Frontal cortex (tissue), 4 donors: ENCODE data around the gene NIPAL3. TPM values are rescaled to one million over a fixed set of nuclear protein-coding genes. Genes with fewer than 3 reads are reported as not detected.
A peak's percentile ranks its signal among the peaks of the same experiment; 100 is the strongest.
"Not testable (repeated sequence)": the region's sequence is repeated elsewhere in the genome, so short reads cannot be mapped to it uniquely, and the experiment has no call there.

Source experiments
- DNase-seq, 2 donors: peaks; one replicate each; pipeline ENCODE4 v3.0.0; 2012; ENCODE audit warnings: low spot score in 2 of 2
- FAIRE-seq: peaks from 2 replicates; lab custom pipeline; 2012; peaks lifted over from hg19 to GRCh38; lab: Jason Lieb, UNC
- total RNA-seq: library from RNA; depleted of rRNA; stranded (reverse); fragments of >200 nt; gene quantifications from one replicate; pipeline ENCODE4 v1.2.3, GENCODE V29; 2014
- donor health status: control.
- donor health status: control.
- donor health status: control.

The NIPAL3 gene
- total RNA-seq, 1 donor from 2014 or later = 13.5 TPM

- no peak for DNase-seq
- no peak for FAIRE-seq
Measured at GRCh38 chr1:24450857-24451397, 35.3 kb downstream of the NIPAL3 start.

GRCh38 chr1:24451746-24452145, 36.1 kb downstream of the NIPAL3 start:
- FAIRE-seq (no peak), DNase-seq (no peak)

- FAIRE-seq (no peak), DNase-seq (no peak)
Measured at GRCh38 chr1:24452922-24453485, 37.4 kb downstream of the NIPAL3 start.

GRCh38 chr1:24454673-24455072, 39.1 kb downstream of the NIPAL3 start:
- FAIRE-seq (no peak), DNase-seq (no peak)

- DNase-seq (no peak), FAIRE-seq (no peak)
Measured at GRCh38 chr1:24455272-24455671, 39.7 kb downstream of the NIPAL3 start.

GRCh38 chr1:24457866-24458265, 42.3 kb downstream of the NIPAL3 start:
- no peak for DNase-seq
- no peak for FAIRE-seq

- FAIRE-seq (no peak), DNase-seq (no peak)
Measured at GRCh38 chr1:24459551-24460266, 44.1 kb downstream of the NIPAL3 start.

GRCh38 chr1:24462128-24462527, 46.5 kb downstream of the NIPAL3 start:
- not testable (repeated sequence) for FAIRE-seq, DNase-seq

GRCh38 chr1:24463776-24464735, 48.5 kb downstream of the NIPAL3 start:
- DNase-seq = no peak
- no peak for FAIRE-seq

- DNase-seq = no peak
- FAIRE-seq = no peak
Measured at GRCh38 chr1:24465099-24465498, 49.5 kb downstream of the NIPAL3 start.

GRCh38 chr1:24465638-24466037, 50.0 kb downstream of the NIPAL3 start:
- FAIRE-seq = no peak
- no peak for DNase-seq

- no peak for DNase-seq
Measured at GRCh38 chr1:24468685-24469316, 53.2 kb downstream of the NIPAL3 start.

GRCh38 chr1:24470592-24470991, 55.0 kb downstream of the NIPAL3 start:
- DNase-seq (no peak), FAIRE-seq (no peak)

More at GRCh38 chr1:24468685-24469316, 53.2 kb downstream of the NIPAL3 start:
- no peak for FAIRE-seq

GRCh38 chr1:24472527-24473251, 57.1 kb downstream of the NIPAL3 start:
- DNase-seq (no peak), FAIRE-seq (no peak)

GRCh38 chr1:24474193-24474592, 58.6 kb downstream of the NIPAL3 start:
- FAIRE-seq (no peak), DNase-seq (no peak)

GRCh38 chr1:24475700-24476099, 60.1 kb downstream of the NIPAL3 start:
- FAIRE-seq = no peak
- no peak for DNase-seq

- no peak for DNase-seq
- FAIRE-seq = peak; percentile 62
Measured at GRCh38 chr1:24476571-24476970, 61.0 kb downstream of the NIPAL3 start.

GRCh38 chr1:24477309-24477708, 61.7 kb downstream of the NIPAL3 start:
- DNase-seq (no peak), FAIRE-seq (no peak)

- DNase-seq (no peak), FAIRE-seq (no peak)
Measured at GRCh38 chr1:24481101-24481500, 65.5 kb downstream of the NIPAL3 start.
